ENCODE measurements around the gene OTP.

The OTP gene

DNA sequence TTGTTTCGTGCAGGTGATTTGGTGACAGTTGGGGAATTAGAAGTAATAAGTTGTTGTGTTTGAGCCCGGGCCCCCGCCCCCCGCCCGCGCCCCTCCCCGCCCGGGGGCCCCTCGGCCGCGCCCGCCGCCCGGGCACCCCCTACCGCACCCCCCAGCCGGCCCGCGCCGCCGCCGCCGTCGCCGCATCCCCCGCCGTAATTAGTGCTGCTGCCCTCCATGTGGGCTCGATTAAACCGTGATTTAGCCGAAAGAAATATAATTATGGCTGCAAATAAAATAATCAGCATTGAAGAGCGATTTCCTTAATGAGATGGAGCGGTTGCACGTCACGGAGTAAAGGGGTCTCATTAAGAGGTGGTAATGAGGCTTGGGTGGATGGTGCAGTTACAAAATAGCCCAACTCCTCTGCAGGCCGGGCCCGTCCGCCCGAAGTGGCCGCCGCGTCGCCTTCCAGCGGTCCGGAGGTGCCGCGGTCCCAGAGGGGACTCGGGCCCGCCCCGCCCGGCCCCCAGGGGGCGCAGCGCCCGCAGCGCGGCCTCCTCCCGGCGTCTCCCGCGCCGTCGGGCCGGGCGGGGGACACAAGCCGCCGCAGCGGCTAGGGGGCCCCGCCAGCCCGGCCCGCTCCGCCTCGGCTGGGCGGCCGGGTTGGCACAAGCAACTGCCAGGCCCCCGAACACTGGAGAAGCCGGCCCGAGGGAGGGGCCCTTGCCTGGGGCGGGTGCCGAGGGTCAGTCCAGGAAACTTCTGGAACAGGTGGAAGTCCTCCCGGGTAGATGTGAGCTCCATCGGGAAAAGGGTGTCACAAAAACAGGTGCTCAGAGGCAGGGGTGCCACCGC is 6.9 kb upstream of the OTP start:
- H3K4me1 ChIP-seq (ENCODE audit: control insufficient read depth, insufficient read depth, low read length) = no peaks in the 10 kb centered on the region
- H3K9ac ChIP-seq (ENCODE audit: low read depth, low read length) = no peak overlapping the region
- peak overlapping the region; percentile 43 for H3K4me3 ChIP-seq (ENCODE audit: low read depth, low read length)
- peaks cover 98% of the 10 kb centered on the region for H3K27me3 ChIP-seq (ENCODE audit: control insufficient read depth, insufficient read depth, low read length)
- no peaks in the 10 kb centered on the region for H3K9me3 ChIP-seq (ENCODE audit: control insufficient read depth, insufficient read depth, low read length)
- H3K36me3 ChIP-seq (ENCODE audit: control insufficient read depth, insufficient read depth, low read length) = no peaks in the 10 kb centered on the region

DNA sequence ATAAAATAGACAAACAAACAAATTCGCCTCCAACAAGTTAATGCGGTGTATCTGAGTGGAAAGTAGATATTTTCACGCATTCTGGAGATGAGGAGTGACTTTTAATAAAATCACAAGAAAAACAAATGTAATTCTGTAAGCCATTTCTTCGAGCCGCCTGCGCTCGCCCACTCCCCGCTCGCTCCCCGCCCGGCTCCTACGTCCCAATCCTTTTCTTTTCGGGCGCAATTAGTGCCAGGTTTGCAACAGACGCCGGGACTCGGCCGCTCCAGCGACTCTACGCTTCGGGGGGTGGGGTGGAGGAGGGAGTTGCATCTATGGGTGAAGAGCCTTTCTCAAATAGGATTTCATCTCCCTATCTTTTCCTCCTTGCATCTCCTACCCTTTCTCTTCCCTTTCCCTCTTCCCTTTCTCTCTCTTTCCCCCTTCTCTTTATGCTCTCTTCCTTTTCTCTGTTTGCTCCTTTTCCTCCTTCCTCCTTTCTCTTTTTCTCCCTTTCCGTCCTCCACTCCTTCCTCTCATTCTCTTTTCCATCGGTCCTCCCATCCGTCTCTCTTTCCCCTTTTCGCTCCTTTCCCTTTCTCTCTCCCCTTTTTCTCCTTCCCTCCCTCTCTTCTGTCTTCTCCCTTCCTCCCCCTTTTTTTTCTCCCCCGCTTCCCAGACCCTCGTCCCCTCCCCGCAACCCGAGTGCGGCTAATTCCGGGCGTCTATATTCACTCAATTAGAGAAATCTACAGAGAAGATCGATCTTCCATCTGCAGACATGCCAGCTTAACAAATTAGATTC is 6.1 kb upstream of the OTP start:
- peaks cover 98% of the 10 kb centered on the region for H3K27me3 ChIP-seq (ENCODE audit: control insufficient read depth, insufficient read depth, low read length)
- H3K4me1 ChIP-seq (ENCODE audit: control insufficient read depth, insufficient read depth, low read length) = no peaks in the 10 kb centered on the region
- H3K9ac ChIP-seq (ENCODE audit: low read depth, low read length) = no peak overlapping the region
- H3K9me3 ChIP-seq (ENCODE audit: control insufficient read depth, insufficient read depth, low read length) = no peaks in the 10 kb centered on the region
- no peaks in the 10 kb centered on the region for H3K36me3 ChIP-seq (ENCODE audit: control insufficient read depth, insufficient read depth, low read length)
- H3K4me3 ChIP-seq (ENCODE audit: low read depth, low read length) = peak overlapping the region; percentile 20

DNA sequence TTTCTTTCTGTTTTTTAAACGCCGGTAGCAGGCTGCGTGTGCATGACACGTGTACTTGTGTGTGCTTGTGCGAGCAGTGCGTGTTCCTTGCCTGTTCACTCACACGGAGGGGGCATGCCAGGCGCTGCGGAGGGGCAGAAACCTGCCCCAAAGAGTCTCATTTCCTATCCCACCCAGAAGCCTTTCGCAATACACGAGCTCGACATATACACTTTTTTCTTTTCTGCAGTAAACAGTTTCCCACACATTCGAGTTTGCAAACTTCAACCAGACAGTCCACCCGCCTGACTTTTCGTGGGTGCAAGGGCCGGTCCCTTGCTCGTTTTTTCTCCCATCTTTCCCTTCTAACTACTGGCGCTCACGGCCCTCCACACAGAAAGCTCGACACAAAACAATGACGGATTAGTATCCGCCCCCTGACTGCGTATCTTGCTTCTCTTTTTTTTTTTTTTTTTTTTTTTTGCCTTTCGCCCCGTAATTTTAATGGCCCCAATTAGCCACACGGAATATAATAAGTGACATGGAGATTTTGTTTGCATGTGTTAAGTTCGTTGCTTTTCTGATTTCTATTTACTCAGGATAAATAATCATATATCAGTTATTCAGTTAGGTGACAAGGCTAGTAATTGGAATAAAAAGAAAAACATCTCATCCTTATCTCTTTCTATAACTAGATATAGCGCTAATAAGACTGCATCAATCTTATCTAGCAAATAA is 5.3 kb upstream of the OTP start:
- Histone ChIP-seq H3K9me3 (ENCODE audit: control insufficient read depth, insufficient read depth, low read length) (no peaks in the 10 kb centered on the region), H3K4me3 (ENCODE audit: low read depth, low read length) (peak overlapping the region; percentile 20), H3K9ac (ENCODE audit: low read depth, low read length) (no peak overlapping the region), H3K36me3 (ENCODE audit: control insufficient read depth, insufficient read depth, low read length) (no peaks in the 10 kb centered on the region), H3K27me3 (ENCODE audit: control insufficient read depth, insufficient read depth, low read length) (peaks cover 98% of the 10 kb centered on the region), H3K4me1 (ENCODE audit: control insufficient read depth, insufficient read depth, low read length) (no peaks in the 10 kb centered on the region)

- H3K36me3 ChIP-seq (ENCODE audit: control insufficient read depth, insufficient read depth, low read length) = no peaks in the 10 kb centered on the region
- H3K9ac ChIP-seq (ENCODE audit: low read depth, low read length) = no peak overlapping the region
- no peak overlapping the region for H3K4me3 ChIP-seq (ENCODE audit: low read depth, low read length)
- no peaks in the 10 kb centered on the region for H3K9me3 ChIP-seq (ENCODE audit: control insufficient read depth, insufficient read depth, low read length)
- no peaks in the 10 kb centered on the region for H3K4me1 ChIP-seq (ENCODE audit: control insufficient read depth, insufficient read depth, low read length)
- H3K27me3 ChIP-seq (ENCODE audit: control insufficient read depth, insufficient read depth, low read length) = peaks cover 96% of the 10 kb centered on the region
Measured at GRCh38 chr5:77642738-77643653, 4.5 kb upstream of the OTP start.

DNA sequence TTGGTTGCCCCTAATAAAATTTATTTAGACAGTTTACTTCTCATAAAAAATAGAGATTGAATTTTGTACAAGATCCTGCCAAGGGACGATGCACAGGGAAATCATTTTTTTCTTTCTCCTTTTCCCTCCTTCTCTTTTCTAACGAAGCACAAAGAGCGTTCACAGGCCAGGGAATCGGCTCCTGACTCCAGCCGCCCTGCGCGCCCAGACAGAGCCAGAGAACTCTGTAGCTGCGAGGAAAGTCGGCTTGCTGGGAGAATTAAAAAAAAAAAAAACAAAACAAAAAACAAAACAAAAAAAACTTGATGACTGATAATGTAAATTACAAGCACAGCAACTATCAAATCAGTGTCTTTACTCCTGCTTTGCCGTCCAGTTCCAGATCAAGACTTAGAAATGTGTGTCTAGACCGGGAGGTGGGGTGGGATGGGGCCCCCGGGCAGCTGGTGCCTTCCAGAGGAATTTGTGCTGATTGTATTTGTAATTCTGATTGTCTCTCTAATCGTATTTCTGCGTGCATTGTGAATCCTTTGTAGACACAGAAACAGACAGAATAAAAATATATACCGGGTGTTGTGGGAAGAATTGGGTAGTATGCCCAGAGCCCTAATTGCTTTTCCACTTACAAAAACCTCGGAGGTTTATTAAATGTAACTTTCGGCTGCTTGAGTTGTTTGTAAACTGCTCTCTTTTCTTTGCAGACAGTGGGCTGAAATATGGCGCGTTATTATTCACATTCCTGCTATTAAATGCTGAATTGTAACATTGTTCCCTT is 3.6 kb upstream of the OTP start:
- no peaks in the 10 kb centered on the region for H3K4me1 ChIP-seq (ENCODE audit: control insufficient read depth, insufficient read depth, low read length)
- H3K4me3 ChIP-seq (ENCODE audit: low read depth, low read length) = no peak overlapping the region
- no peaks in the 10 kb centered on the region for H3K9me3 ChIP-seq (ENCODE audit: control insufficient read depth, insufficient read depth, low read length)
- no peaks in the 10 kb centered on the region for H3K36me3 ChIP-seq (ENCODE audit: control insufficient read depth, insufficient read depth, low read length)
- H3K9ac ChIP-seq (ENCODE audit: low read depth, low read length) = no peak overlapping the region
- H3K27me3 ChIP-seq (ENCODE audit: control insufficient read depth, insufficient read depth, low read length) = peaks cover 96% of the 10 kb centered on the region

GRCh38 chr5:77641397-77641943 is 3.0 kb upstream of the OTP start:
- Histone ChIP-seq H3K4me1 (ENCODE audit: control insufficient read depth, insufficient read depth, low read length) (no peaks in the 10 kb centered on the region), H3K9ac (ENCODE audit: low read depth, low read length) (no peak overlapping the region), H3K9me3 (ENCODE audit: control insufficient read depth, insufficient read depth, low read length) (no peaks in the 10 kb centered on the region), H3K4me3 (ENCODE audit: low read depth, low read length) (no peak overlapping the region), H3K27me3 (ENCODE audit: control insufficient read depth, insufficient read depth, low read length) (peaks cover 96% of the 10 kb centered on the region), H3K36me3 (ENCODE audit: control insufficient read depth, insufficient read depth, low read length) (no peaks in the 10 kb centered on the region)

GRCh38 chr5:77640589-77641396 is 2.3 kb upstream of the OTP start:
- Histone ChIP-seq H3K27me3 (ENCODE audit: control insufficient read depth, insufficient read depth, low read length) (peaks cover 96% of the 10 kb centered on the region), H3K9ac (ENCODE audit: low read depth, low read length) (no peak overlapping the region), H3K9me3 (ENCODE audit: control insufficient read depth, insufficient read depth, low read length) (no peaks in the 10 kb centered on the region), H3K36me3 (ENCODE audit: control insufficient read depth, insufficient read depth, low read length) (no peaks in the 10 kb centered on the region), H3K4me1 (ENCODE audit: control insufficient read depth, insufficient read depth, low read length) (peaks cover 2% of the 10 kb centered on the region), H3K4me3 (ENCODE audit: low read depth, low read length) (peak overlapping the region; percentile 32)

DNA sequence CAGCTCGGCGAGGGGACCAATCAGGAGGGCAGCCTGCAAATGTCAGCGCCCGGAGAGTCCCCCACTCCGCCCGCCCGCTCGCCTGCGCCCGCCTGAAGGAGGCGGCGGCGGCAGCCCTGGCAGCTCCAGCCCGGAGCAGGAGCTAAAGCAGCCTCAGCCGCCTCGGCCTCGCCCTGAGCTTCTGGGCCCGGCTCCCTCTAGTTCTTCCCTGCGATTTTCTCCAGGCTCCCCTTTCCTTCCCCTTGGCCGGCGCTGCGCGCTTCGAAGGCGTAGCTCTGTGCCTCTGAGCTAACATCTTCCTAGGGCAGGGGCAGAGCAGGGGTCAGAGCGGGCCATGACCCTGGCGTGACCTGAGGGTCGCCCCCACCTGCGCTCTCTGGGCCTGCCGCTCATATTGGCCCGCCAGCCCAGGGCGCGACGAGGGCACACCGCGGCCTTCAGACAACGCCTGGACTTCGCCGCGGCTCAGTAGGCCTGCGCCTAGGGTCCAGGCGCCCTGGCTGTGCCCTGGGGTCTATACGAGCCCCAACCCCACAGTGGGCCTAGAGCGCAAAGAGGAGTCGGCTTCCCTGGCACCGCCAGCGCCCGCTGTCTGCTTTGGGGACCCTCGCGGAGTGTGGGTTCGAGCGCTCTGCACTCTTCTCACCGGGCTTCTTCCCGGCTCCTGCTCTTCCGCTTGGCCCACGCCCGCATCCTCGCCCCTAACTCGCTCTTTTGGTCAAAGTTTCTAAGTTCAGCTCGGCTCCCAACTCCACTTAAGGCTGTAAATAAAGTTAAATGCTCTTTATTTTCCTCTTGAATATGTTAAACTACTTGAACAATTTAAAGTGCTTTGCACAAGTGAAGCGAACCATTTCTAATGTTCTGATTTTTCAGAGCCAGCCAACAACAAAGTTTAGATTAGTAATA is 504 bp upstream of the OTP start:
- Histone ChIP-seq H3K27me3 (ENCODE audit: control insufficient read depth, insufficient read depth, low read length) (peaks cover 99% of the 10 kb centered on the region), H3K9ac (ENCODE audit: low read depth, low read length) (no peak overlapping the region), H3K4me1 (ENCODE audit: control insufficient read depth, insufficient read depth, low read length) (peaks cover 2% of the 10 kb centered on the region), H3K36me3 (ENCODE audit: control insufficient read depth, insufficient read depth, low read length) (no peaks in the 10 kb centered on the region), H3K9me3 (ENCODE audit: control insufficient read depth, insufficient read depth, low read length) (no peaks in the 10 kb centered on the region), H3K4me3 (ENCODE audit: low read depth, low read length) (peak overlapping the region; percentile 43)

DNA sequence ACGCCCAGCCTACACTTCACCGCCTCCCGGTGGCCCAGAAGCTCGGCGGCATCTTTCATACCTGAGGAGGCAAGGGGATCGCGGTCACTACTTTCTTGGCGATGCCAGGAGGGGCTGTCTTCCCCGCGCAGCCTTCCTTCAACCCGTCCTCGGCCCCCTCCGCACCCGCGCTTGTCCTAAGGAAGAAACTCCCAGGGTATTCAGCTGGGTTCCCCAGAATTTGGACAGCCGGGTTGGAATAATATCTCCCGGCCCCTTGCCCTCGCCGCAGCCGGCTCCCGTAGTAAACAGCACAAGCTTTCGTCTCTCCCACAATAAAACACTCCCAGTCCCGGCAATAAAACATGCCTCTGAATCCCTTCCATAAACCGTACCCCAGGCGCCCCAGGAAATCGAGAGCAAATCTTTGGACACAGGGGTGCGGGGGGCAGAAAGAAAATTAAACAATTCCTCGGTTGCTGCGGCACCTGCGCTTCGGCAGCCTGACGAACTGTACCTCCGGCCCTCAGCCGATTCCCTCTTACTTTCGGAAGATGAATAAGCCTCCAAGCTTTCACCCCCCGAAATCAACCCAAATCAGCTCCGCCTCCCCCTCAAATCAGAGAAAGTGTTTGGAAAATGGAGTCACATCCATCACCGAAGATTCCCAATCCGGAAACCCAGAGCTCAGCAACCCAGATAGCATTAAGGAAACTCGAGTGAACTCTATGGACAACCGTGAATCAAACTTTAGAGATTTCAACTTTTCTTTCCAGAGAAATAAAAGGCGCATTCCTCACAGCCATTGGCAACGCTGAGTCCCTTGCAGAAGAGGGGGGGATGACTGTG is 1.1 kb downstream of the OTP start:
- Histone ChIP-seq H3K27me3 (ENCODE audit: control insufficient read depth, insufficient read depth, low read length) (peaks cover 99% of the 10 kb centered on the region), H3K9ac (ENCODE audit: low read depth, low read length) (no peak overlapping the region), H3K4me1 (ENCODE audit: control insufficient read depth, insufficient read depth, low read length) (peaks cover 2% of the 10 kb centered on the region), H3K9me3 (ENCODE audit: control insufficient read depth, insufficient read depth, low read length) (no peaks in the 10 kb centered on the region), H3K4me3 (ENCODE audit: low read depth, low read length) (peak overlapping the region; percentile 30), H3K36me3 (ENCODE audit: control insufficient read depth, insufficient read depth, low read length) (no peaks in the 10 kb centered on the region)
